ENCODE data around the gene BTBD16.

BTBD16 gene

DNA sequence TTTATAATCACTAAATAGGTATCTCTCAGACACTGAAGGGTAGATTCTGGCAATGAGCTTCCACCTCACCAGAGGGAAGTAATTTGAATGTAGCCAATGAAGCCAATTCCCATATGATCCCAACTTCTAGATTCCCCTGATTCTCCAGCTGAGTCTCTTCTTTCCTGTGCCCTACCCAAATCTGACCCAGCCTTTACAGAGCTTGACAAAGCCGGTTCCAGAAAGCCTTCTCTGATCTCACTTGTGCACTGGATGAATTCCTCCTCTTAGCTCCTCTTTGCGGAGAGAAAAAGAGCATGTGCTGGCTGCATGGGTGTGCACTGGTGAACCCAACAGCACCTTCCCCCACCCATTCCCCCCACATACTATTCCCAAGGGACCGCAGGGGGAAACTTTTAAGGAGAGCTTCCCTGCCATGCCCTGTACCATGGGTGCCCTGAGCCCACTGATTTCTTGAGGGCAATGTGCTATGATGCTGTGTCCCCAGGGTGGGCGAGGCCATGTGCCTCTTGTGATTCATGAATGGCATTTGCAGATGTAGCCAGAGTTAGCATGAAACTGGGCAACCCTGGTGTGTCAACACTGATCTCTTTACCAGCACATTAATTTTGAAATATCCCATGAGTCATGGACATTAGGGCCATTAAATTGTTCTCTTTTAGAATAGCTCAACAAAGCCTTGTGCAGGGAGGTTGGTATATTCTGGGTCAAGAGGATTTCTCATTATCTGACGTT, 53.0 kb downstream of the BTBD16 start:
- peak; percentile 55 for DNase-seq

- DNase-seq: no peak
Observed at GRCh38 chr10:122325235-122325634, 54.1 kb downstream of the BTBD16 start.

DNA sequence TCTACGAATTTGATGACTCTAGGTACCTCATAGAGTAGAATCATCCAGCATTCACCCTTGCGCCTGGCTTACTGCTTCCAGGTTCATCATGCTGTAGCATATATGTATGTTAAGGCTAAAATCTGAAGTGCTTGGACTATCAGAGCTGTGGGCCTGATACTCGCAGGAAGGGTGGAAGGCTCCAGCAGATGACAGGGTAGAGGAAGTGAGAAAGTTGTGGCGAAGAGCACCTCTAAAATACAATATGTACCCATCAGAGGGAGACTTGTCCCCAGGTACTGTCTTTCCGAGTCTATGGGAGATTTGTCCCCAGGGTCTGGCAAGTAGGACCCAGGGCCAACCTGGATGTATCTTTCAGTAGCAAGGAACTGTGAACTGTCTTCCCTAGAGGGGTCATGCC, 55.3 kb downstream of the BTBD16 start:
- DNase-seq: no peak

DNA sequence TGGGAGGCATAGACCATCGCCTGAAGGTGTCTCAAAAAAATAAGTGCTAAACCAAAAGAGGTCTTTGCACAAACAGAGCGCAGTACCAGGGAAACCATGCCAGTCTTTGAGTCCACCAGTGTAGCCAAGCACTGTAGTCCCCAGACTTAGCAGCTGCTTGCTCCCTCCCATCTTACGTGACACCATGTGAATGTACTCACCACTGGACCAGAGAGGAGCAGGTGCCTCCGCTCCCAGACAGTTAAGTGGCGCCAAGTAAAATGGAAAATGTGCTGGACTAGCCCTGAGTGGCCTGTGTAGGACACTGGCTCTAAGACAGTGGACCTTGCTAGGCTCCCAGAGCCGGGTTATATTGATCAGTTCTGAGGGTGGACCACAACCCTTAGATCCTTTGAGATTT, 55.7 kb downstream of the BTBD16 start:
- DNase-seq: no peak

- no peak for DNase-seq
Observed at GRCh38 chr10:122327237-122328206, 56.4 kb downstream of the BTBD16 start.

- DNase-seq: no peak
Observed at GRCh38 chr10:122328676-122329075, 57.6 kb downstream of the BTBD16 start.

GRCh38 chr10:122329416-122329815, 58.3 kb downstream of the BTBD16 start:
- no peak for DNase-seq

DNA sequence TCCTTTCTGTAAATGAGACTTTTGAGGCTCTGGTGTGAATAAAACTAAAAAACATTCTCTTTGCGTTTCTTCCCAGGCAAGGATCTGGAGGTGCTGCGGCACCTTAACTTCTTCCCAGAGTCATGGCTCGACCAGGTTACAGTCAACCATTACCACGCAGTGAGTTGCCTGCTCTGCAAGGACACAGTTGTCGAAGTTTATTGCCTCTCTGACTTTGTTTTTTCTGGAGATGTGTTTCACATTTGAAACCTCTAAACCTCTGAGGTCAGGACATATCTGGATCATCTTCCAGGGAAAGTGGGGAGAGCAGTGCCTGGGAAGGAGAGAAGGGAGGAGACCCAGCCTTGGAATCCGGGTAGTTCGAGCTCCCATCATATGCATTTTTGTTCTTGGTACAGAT, 60.0 kb downstream of the BTBD16 start:
- DNase-seq: no peak

DNA sequence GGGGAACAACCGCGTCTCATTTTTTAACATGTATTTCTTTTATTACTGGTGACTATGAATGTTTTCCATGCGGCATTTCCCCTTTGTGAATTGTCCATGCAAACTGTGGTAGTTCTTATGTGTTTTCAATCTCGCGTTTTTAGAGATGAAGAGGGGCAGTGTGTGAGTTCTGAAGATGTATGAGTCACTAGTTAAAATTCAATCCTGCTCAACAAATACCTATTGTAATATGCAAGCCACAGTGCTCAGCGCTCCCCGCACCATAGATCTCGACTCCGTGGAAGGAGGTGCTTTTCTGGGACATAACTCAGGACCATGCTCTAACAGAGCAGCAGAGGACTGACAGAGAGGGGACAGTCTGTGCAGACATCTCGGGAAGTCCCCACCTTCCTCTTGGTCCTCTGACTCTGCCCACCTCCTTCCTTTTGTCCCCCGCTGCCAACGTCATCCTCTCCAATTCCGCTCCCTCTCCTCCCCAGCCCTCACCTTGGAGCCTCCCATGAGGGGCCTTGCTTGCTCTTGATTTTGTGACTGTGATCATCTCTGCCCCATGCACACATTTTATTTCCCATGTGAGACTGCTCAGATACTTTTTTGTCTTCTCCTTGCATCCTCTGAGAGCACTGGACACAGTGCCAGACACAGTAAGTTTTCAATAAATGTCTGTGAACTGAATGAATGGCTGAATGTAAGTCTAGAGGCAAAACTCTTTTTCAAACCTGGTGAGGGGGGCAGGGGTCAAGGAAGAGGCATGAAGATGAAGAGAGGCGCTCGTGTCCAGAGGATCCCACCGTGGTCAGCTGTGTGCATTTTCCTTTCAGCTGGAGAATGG, 60.7 kb downstream of the BTBD16 start:
- no peak for DNase-seq

- peak; percentile 49 for DNase-seq
Observed at GRCh38 chr10:122333037-122333436, 61.9 kb downstream of the BTBD16 start.

GRCh38 chr10:122336332-122336731, 65.2 kb downstream of the BTBD16 start:
- no peak for DNase-seq

DNA sequence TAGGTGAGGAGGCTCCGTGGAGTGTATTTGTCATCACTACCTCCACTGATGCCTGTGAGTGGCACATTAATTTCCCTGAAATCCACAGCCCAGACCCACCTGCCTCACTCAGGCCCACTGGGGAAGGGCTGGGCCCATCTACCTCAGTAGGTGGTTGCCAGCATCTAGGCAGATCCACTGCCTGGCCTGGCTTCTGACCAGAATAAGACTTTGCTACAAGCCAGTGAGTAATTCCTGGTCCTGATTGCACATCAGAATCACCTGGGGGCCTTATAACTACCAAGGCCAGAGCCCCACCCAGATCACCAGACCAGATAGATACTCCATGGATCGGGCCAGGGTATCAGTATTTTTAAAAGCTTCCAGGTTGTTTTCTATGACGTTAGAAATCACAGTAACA, 65.9 kb downstream of the BTBD16 start:
- no peak for DNase-seq

GRCh38 chr10:122338609-122339441, 67.7 kb downstream of the BTBD16 start:
- no peak for DNase-seq

DNA sequence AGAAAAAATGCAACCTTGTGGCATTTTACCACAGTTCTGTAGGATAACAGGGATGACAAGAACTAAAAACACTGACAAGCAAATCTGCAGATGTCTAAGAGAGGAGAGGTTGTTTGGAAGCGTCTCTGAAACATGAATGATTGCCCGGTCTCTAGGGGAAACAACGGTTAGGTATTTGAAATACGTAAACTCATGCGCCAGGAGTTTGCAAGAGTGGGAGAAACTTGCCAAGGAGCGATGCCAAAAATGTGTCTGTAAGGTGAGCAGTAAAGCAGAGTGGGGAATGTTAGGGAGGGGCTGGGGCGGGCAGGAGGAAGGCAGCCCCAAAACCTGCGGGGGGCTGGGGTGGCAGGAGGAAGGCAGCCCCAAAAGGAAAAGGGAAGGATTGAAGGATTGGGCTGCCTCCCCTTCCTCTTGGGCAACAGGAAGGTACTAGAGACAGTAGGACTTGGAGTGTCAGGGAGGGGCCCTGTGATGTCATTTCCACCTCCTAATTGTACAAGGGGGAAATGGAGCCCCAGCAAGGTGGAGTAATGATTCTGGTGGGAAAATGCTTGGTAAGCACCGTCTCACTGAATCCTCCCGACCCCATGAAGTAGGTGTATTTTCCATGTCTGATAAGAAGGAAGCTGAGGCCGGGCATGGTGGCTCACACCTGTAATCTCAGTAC, 70.2 kb downstream of the BTBD16 start:
- no peak for DNase-seq

DNA sequence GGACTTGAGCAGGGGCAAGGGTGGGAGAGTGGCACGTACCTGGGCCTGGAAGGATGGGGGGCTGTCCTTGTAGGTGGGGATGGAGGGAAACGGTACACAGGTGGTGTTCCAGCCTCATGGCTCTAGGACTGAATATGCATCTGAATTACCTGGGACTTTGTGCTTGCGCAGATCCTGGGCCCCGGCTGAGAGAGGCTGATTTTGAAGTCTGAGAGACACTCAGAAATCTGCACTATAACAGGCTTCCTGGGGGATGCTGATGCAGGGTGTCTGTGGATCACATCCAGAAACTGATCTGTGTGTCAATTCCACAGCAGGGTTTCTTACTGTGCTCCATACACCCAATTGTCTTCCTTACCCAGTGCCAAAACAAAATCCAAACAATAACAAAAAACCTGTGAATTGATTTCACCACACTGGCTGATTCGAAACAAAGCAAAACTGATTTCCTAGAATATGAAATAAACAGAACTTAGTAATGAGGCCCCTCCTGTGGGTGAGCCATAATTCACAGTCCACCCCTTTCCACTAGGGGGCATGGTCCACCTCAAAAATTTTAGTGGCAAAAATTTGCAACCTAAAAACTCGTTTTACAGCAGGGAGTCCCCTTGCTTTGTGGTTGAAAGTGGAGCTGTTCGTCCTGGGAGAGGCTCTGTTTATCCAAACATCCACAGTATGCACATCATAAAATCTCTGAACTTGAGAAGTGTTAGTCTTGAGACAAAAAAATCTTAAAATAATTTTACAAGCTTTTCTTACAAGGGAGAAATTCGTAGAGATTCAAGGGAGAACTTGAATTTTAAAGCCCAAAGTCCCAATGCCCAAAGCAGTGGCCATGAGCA, 71.4 kb downstream of the BTBD16 start:
- peak; percentile 55 for DNase-seq

DNA sequence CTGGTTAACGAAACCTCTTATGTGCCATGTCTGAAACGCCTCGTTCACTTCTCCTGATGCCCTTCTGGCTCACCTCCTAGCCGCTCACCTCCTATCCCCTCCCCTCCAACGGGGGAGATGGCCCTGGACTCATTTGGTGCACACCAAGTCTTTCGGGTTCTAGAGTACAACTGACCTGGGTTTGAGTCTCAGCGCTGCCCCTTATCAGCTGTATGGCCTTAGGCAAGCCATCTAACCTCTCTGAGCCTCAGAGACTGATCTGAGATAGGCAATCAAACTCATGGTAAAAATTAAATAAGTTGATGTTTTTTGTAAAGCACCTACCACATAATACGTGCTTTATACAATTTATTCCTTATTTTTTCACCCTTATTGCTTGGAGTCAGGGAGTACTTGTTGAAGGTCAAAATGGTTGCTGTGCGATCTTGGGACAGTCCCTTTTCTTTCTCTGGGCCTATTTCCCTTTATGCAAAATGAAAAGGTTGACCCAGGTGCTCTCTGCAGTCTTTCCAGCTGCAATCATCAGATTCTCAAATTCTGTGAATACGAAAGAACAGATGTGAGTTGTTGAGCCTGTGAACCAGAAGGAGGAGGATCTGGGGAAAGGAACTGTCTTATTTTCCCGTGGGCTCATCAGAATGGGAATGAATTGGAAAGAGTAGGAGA, 72.2 kb downstream of the BTBD16 start:
- DNase-seq: no peak

DNA sequence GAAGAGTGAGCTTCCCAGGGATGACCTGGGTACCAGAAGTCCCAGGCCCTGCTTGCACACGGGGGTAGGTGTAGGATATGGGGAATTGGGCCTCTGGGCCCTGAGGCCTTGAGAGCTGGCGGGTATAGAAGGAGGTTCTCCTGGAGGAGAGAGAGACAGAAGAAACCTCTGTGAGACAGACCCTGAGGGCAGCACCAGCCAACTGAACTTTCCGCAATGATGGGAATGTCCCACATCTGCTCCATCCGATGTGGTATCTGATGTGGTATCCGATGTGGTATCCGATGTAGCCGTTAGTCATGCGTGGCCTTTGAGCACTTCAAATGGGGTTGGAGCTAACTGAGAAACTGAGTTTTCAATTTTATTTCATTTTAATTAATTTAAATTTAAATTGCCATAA, 72.8 kb downstream of the BTBD16 start:
- no peak for DNase-seq

- DNase-seq: peak; percentile 74
Observed at GRCh38 chr10:122344741-122345258, 73.7 kb downstream of the BTBD16 start.

DNA sequence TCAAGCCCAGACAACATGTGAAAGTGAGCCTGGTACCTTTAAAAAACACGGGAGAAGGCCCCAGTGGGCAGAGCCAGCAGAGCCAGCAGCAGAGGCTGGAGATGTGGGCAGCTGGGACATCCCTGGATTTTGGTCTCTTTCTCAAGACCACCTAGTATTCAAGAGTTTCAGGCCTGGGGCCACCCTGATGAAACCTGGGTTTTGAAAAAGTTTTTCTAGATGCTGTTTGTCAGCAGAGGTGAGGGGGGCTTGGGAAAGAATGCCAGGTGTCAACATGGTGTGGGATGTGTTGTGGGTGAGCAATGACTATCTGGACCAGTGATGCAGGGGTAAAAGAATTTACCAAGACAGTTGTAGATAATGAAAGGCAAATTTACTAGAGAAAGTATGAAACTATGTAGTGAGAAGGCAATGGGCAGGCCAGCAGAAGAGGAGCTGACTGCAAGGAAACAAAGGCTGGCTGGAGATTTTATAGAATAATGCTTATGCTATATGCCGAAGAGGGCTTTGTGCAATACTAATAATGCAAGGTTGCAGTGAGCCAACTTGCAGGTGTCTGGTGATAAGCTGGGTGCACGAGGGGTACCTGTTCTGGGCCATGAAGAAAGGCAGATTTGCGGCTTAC, 75.3 kb downstream of the BTBD16 start:
- DNase-seq: no peak

Data from HCEC 1CT (cell line).